Gastrocnemius medialis (tissue), 4 donors: Measurements from ENCODE around the gene CSNK2A2. TPM values are rescaled to one million over a fixed set of nuclear protein-coding genes. Genes with fewer than 3 reads are reported as not detected.

Source experiments
- ATAC-seq, 2 donors: fragments of 150-250 bp; one replicate each; pipeline ENCODE4 v1.9.1; 2016
- DNase-seq, 2 donors: peaks; one replicate each; pipeline ENCODE4 v3.0.0-alpha.2; 2019
- H3K27ac ChIP-seq, 4 donors: fragments of 200-600 bp; sonication (generic); 1 replicate in 1 of 4; 2 replicates in 3 of 4; pipeline ENCODE4 v1.5.1; 2016 to 2018; ENCODE audit warnings: mild to moderate bottlenecking in 2 of 4, moderate library complexity in 1 of 4
- H3K27me3 ChIP-seq, 3 donors: fragments of 200-600 bp; sonication (generic) in 2 of 3; 1 replicate in 1 of 3; 2 replicates in 2 of 3; pipeline versions ENCODE4 v1.5.1 to v1.6.0; 2016 to 2019; ENCODE audit warnings: mild to moderate bottlenecking in 1 of 3, moderate library complexity in 1 of 3
- H3K36me3 ChIP-seq, 2 donors: fragments of 200-600 bp; sonication (generic) in 1 of 2; one replicate each; pipeline ENCODE4 v1.5.1; 2017 to 2018
- H3K4me1 ChIP-seq, 2 donors: fragments of 200-600 bp; sonication (generic) in 1 of 2; one replicate each; pipeline ENCODE4 v1.5.1; 2016 to 2017; ENCODE audit warnings: mild to moderate bottlenecking in 2 of 2
- H3K4me3 ChIP-seq, 4 donors: fragments of 200-600 bp; sonication (generic) in 3 of 4; 1 replicate in 1 of 4; 2 replicates in 3 of 4; pipeline ENCODE4 v1.5.1; 2016 to 2019; ENCODE audit warnings: mild to moderate bottlenecking in 2 of 4
- H3K9me3 ChIP-seq, 3 donors: fragments of 200-600 bp; sonication (generic) in 2 of 3; 1 replicate in 1 of 3; 2 replicates in 2 of 3; pipeline ENCODE4 v1.5.1; 2016 to 2019
- POLR2A ChIP-seq, 2 donors: fragments of 450-650 bp; IDR thresholded peaks; one replicate each; pipeline ENCODE4 v1.6.1; 2017; ENCODE audit warnings: antibody characterized with exemption in 2 of 2, mild to moderate bottlenecking in 2 of 2, moderate library complexity in 2 of 2
- in situ Hi-C, 4 donors: fragments of 200-750 bp; cut with MboI; loops; one replicate each; pipeline versions ENCODE4 v1.15.0 to v1.8.0; 2017; ENCODE audit warnings: low sequenced_read_pairs in 4 of 4
- intact Hi-C: fragments of 100-400 bp; cut with DNase I; formaldehyde crosslinking; loops from one replicate; pipeline ENCODE4 v1.15.1; 2023; ENCODE audit warnings: low total_unique reads
- total RNA-seq, 4 donors: library from RNA; depleted of rRNA; stranded (reverse); fragments of >200 nt; gene quantifications; one replicate each; pipeline versions ENCODE4 v1.1.0 to v1.2.3, GENCODE V29; 2016
- TF ChIP-seq, protein P1 (sequence below), 5 experiments: fragments of 450-650 bp in 3 of 5; fragments of 200-600 bp in 2 of 5; sonication (generic) in 2 of 5; IDR thresholded peaks in 4 of 5; conservative IDR thresholded peaks in 1 of 5; 1 replicate in 4 of 5; 2 replicates in 1 of 5; pipeline ENCODE4 v1.5.1; 2016 to 2019; ENCODE audit warnings: antibody characterized with exemption in 5 of 5, mild to moderate bottlenecking in 3 of 5, moderate library complexity in 3 of 5

The CSNK2A2 gene
- total RNA-seq, 4 donors from 2014 or later, result 14.0 to 29.5 (median 20.4) TPM

DNA sequence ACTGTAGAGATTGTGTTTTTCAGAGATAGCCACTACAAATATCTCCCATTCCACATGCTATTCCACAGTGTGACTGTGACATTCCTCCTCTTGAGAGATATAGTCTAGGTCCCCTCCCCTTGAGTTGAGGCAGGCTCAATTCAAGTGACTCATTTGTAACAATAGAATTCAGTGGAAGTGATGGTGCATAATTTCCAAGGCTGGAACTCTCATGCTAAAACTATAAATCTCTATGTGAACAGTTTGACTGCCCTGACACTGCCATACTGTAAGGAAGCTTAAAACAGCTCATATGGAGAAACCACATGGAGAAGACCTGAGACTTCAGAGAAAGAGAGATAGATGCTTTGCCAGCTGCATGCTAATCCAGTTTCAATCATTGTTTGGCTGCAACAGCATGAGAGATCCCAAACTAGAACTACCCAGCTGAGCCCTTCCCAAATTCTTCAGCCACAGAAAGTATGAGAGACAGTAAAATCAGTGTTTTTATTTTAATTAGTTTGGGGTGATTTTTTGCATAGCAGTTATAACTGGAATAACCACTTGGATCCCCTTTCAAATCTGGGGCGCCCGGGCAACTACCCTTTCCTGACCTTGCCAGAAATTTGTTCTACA, 19.5 kb upstream of the CSNK2A2 start:
- intact Hi-C loops (no loop called here), in situ Hi-C loops (no loop called here)
- H3K27me3 ChIP-seq, result no peaks in the 10 kb centered on the region
- TF ChIP-seq, protein P1, sequence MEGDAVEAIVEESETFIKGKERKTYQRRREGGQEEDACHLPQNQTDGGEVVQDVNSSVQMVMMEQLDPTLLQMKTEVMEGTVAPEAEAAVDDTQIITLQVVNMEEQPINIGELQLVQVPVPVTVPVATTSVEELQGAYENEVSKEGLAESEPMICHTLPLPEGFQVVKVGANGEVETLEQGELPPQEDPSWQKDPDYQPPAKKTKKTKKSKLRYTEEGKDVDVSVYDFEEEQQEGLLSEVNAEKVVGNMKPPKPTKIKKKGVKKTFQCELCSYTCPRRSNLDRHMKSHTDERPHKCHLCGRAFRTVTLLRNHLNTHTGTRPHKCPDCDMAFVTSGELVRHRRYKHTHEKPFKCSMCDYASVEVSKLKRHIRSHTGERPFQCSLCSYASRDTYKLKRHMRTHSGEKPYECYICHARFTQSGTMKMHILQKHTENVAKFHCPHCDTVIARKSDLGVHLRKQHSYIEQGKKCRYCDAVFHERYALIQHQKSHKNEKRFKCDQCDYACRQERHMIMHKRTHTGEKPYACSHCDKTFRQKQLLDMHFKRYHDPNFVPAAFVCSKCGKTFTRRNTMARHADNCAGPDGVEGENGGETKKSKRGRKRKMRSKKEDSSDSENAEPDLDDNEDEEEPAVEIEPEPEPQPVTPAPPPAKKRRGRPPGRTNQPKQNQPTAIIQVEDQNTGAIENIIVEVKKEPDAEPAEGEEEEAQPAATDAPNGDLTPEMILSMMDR (IDR thresholded peaks at IDR 0.05 in 4 of 5, conservative IDR thresholded peaks at IDR 0.05 in 1 of 5), result no peak
- no peak for TF ChIP-seq POLR2A (IDR thresholded peaks at IDR 0.05)
- no peak for ATAC-seq
- H3K36me3 ChIP-seq, result no peaks in the 10 kb centered on the region
- no peaks in the 10 kb centered on the region for H3K4me1 ChIP-seq
- no peak for DNase-seq
- no peak overlapping the region for H3K4me3 ChIP-seq
- no peak overlapping the region for H3K27ac ChIP-seq
- no peaks in the 10 kb centered on the region for H3K9me3 ChIP-seq

DNA sequence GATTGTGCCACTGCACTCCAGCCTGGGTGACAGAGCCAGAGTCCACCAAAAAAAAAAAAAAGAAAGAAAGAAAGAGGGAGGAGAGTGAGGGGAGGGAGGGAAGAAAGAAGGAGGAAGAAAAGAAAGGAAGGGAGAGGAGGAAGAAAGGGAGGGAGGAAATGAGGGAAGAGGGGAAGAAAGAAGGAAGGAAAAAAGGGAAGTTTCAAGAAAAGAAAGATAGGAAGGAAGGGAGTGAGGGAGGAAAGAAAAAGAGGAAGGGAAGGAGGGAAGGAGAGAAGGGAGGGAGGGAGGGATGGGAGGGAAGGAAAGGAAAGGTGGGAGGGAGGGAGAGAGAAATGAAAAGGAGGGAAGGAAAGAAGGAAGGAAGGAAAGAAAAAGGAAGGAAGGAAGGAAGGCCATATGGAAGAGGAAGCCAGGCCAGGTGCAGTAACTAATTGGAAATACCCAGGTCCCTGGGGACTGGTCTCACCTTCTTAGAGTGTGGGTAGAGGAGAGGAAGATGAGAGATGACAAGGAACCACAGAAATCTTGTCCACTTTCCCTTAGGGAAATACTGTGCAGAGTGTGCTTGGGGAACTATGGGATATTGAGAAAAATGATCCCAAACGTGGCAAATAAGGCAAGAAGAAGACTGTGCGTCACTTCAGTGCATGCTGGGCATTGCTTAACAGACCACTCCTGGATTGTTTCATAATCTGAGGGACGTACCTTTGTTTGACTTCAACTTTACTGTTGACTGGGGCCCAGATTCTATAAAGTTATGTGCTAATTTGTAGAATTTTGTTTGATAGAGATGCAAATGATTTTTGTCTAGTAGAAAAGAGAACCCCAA, 15.1 kb upstream of the CSNK2A2 start:
- TF ChIP-seq, protein P1 (IDR thresholded peaks at IDR 0.05 in 4 of 5, conservative IDR thresholded peaks at IDR 0.05 in 1 of 5), result no peak
- no peak for TF ChIP-seq POLR2A (IDR thresholded peaks at IDR 0.05)

DNA sequence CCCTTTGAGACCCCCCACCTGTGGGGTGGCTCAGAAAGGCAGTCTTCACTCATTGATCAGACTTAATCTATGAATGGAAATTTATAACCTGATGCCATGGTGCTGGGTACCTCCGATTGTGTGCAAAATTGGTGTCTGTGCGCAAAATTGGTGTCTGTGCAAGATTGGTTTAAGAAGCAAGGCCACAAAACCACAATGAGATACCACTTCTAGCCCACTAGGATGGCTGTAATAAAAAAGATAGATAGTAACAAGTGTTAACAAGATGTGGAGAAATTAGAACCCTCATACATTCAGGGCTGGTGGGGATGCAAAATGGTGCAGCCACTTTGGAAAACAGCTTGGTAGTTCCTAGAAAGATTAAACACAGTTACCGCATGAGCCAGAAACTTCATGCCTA, 13.9 kb upstream of the CSNK2A2 start:
- Histone ChIP-seq H3K27ac (no peak overlapping the region), H3K27me3 (no peaks in the 10 kb centered on the region), H3K4me3 (no peak overlapping the region), H3K9me3 (no peaks in the 10 kb centered on the region), H3K4me1 (no peaks in the 10 kb centered on the region), H3K36me3 (no peaks in the 10 kb centered on the region)
- in situ Hi-C loops (no loop called here), intact Hi-C loops (no loop called here)
- ATAC-seq (no peak), DNase-seq (no peak)
- TF ChIP-seq POLR2A (IDR thresholded peaks at IDR 0.05), result no peak
- TF ChIP-seq, protein P1 (IDR thresholded peaks at IDR 0.05 in 4 of 5, conservative IDR thresholded peaks at IDR 0.05 in 1 of 5), result no peak

More for the DNA sequence above, 15.1 kb upstream of the CSNK2A2 start:
- intact Hi-C loops, result no loop called here
- no peak for ATAC-seq
- no peaks in the 10 kb centered on the region for H3K9me3 ChIP-seq
- no peak overlapping the region for H3K27ac ChIP-seq
- no peak for DNase-seq
- H3K36me3 ChIP-seq, result no peaks in the 10 kb centered on the region
- no peak overlapping the region for H3K4me3 ChIP-seq
- no peaks in the 10 kb centered on the region for H3K4me1 ChIP-seq
- no peaks in the 10 kb centered on the region for H3K27me3 ChIP-seq
- in situ Hi-C loops, result no loop called here

DNA sequence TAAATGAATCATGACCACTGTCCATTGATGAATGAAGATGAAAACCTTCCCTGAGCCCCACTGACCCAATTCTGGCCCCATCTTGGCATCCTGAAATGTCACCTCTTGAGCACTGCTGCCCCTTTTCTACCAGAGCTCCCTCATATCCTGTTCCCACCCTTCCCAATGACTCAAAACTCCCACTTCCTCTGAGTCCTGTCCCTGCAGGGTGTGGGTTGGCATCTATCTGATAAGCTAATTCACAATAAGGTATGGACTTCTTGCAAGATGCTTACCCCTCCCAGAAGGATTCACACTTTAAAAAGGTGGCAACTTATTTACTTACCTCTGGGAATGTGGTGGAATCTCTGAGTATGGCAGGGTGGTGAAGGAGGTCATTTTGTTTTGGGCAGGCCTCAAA, 13.3 kb upstream of the CSNK2A2 start:
- intact Hi-C loops (no loop called here), in situ Hi-C loops (no loop called here)
- TF ChIP-seq POLR2A (IDR thresholded peaks at IDR 0.05), result no peak
- TF ChIP-seq, protein P1 (IDR thresholded peaks at IDR 0.05 in 4 of 5, conservative IDR thresholded peaks at IDR 0.05 in 1 of 5), result no peak
- Histone ChIP-seq H3K4me1 (no peaks in the 10 kb centered on the region), H3K27me3 (no peaks in the 10 kb centered on the region), H3K4me3 (no peak overlapping the region), H3K9me3 (no peaks in the 10 kb centered on the region), H3K27ac (no peak overlapping the region), H3K36me3 (no peaks in the 10 kb centered on the region)
- no peak for DNase-seq
- ATAC-seq, result no peak
